Keratinocyte (primary cell): ENCODE measurements around the gene REEP2. TPM values are rescaled to one million over a fixed set of nuclear protein-coding genes. Genes with fewer than 3 reads are reported as not detected.

Experiments used
- DNase-seq: peaks from one replicate; pipeline ENCODE4 v3.0.0-alpha.2; 2011; ENCODE audit warnings: low read depth, missing footprints, low spot score
- FAIRE-seq: peaks from 2 replicates; lab custom pipeline; 2011; peaks lifted over from hg19 to GRCh38; lab: Jason Lieb, UNC
- H2AFZ ChIP-seq: 2 replicates; pipeline ENCODE4 v1.6.0; 2012; ENCODE audit warnings: low read length, control low read depth, inconsistent platforms; ENCODE audit not compliant: control insufficient read depth
- H3K27ac ChIP-seq: 2 replicates; pipeline ENCODE4 v1.5.1; 2011; ENCODE audit warnings: low read length; ENCODE audit not compliant: control insufficient read depth, insufficient read depth
- H3K27me3 ChIP-seq: 3 replicates; pipeline ENCODE4 v1.6.0; 2011; ENCODE audit warnings: low read length; ENCODE audit not compliant: control insufficient read depth, insufficient read depth; ENCODE audit errors: extremely low read depth
- H3K36me3 ChIP-seq, 2 experiments: 2 replicates in 1 of 2; 3 replicates in 1 of 2; pipeline ENCODE4 v1.5.1; 2011; ENCODE audit warnings: low read length in 2 of 2, mild to moderate bottlenecking in 1 of 2; ENCODE audit not compliant: control insufficient read depth in 2 of 2, insufficient read depth in 2 of 2; ENCODE audit errors: extremely low read depth in 1 of 2
- H3K4me1 ChIP-seq: 3 replicates; pipeline ENCODE4 v1.5.1; 2011; ENCODE audit warnings: low read length; ENCODE audit not compliant: control insufficient read depth, insufficient read depth; ENCODE audit errors: extremely low read depth
- H3K4me2 ChIP-seq: 3 replicates; pipeline ENCODE4 v1.6.0; 2011; ENCODE audit warnings: low read depth, low read length; ENCODE audit not compliant: control insufficient read depth, insufficient read depth; ENCODE audit errors: extremely low read depth
- H3K4me3 ChIP-seq, 3 experiments: fragments of 200-600 bp in 1 of 3; sonication (generic) in 1 of 3; 2 replicates in 2 of 3; 3 replicates in 1 of 3; pipeline ENCODE4 v1.5.1; 2011 to 2016; ENCODE audit warnings: low read length in 3 of 3, mild to moderate bottlenecking in 3 of 3, control low read depth in 2 of 3, inconsistent platforms in 1 of 3, low read depth in 1 of 3, mixed read lengths in 1 of 3, mixed run types in 1 of 3, moderate library complexity in 1 of 3; ENCODE audit not compliant: control insufficient read depth in 2 of 3, insufficient read depth in 2 of 3; ENCODE audit errors: extremely low read depth in 1 of 3
- H3K79me2 ChIP-seq: 2 replicates; pipeline ENCODE4 v1.6.0; 2012; ENCODE audit warnings: low read length; ENCODE audit not compliant: control insufficient read depth, insufficient read depth
- H3K9ac ChIP-seq: 3 replicates; pipeline ENCODE4 v1.6.0; 2011; ENCODE audit warnings: low read length; ENCODE audit not compliant: control insufficient read depth, insufficient read depth; ENCODE audit errors: extremely low read depth
- H3K9me1 ChIP-seq: 3 replicates; pipeline ENCODE4 v1.6.0; 2011; ENCODE audit warnings: low read length; ENCODE audit not compliant: control insufficient read depth, insufficient read depth; ENCODE audit errors: extremely low read depth
- H3K9me3 ChIP-seq: 2 replicates; pipeline ENCODE4 v1.5.1; 2012; ENCODE audit warnings: low read depth, low read length; ENCODE audit not compliant: control insufficient read depth
- H4K20me1 ChIP-seq: 3 replicates; pipeline ENCODE4 v1.6.0; 2011; ENCODE audit warnings: low read length; ENCODE audit not compliant: control insufficient read depth, insufficient read depth; ENCODE audit errors: extremely low read depth
- EZH2 ChIP-seq: IDR thresholded peaks from one replicate; pipeline ENCODE4 v1.6.1; 2012; ENCODE audit warnings: inconsistent platforms, mild to moderate bottlenecking, low read length, moderate library complexity
- dilution Hi-C: fragments of 300-500 bp; cut with MboI; formaldehyde crosslinking; loops from one replicate; pipeline ENCODE4 v1.7.0; 2020; ENCODE audit warnings: low sequenced_read_pairs; ENCODE audit not compliant: extremely low pct_ligation_motif_present
- polyA plus RNA-seq, 5 experiments: library from polyadenylated mRNA; depleted of rRNA in 3 of 5; stranded (reverse) in 3 of 5; stranded (forward) in 1 of 5; unstranded in 1 of 5; fragments of >200 nt; gene quantifications; 1 replicate in 1 of 5; 2 replicates in 3 of 5; 3 replicates in 1 of 5; pipeline versions ENCODE4 v1.2.1 to v1.2.3, GENCODE V29; 2011 to 2012; ENCODE audit warnings: missing spikeins in 2 of 5, low read depth in 1 of 5, low replicate concordance in 1 of 5
- TF ChIP-seq, protein P1 (sequence below), 3 experiments: IDR thresholded peaks in 1 of 3; conservative IDR thresholded peaks in 1 of 3; optimal IDR thresholded peaks in 1 of 3; 2 replicates in 2 of 3; 3 replicates in 1 of 3; pipeline versions ENCODE3 to v1.5.1; 2011; ENCODE audit warnings: low read length in 3 of 3, mild to moderate bottlenecking in 3 of 3, moderate library complexity in 2 of 3, control low read depth in 1 of 3, inconsistent platforms in 1 of 3; ENCODE audit not compliant: insufficient read depth in 2 of 3; ENCODE audit errors: extremely low read depth in 1 of 3

The REEP2 gene
- polyA plus RNA-seq, 1 donor (not counting 4 experiments of a cell fraction or from before 2014, with no cell fraction given): 0.35 TPM

DNA sequence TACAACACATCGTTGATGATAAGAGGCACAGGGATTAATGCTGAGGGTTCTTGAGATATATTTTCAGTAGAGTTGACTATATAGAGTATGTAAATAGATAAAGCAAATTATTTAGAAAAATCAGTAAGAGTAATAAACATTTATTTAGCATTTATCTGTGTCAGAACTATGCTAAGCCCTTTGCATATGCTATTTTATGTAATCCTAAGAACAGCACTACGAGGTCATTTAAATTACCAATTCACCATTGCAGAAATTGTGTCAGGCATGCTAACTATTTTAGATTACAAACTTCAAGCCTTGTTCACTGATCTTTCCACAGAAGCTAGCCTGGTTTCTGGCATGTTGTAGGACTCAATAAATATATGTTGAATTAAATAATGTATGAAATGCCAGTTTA lies 20.4 kb upstream of the REEP2 start:
- Histone ChIP-seq H3K4me2 (no peak overlapping the region), H3K79me2 (no peaks in the 10 kb centered on the region), H3K27ac (no peak overlapping the region), H3K9me3 (no peaks in the 10 kb centered on the region), H3K4me1 (no peaks in the 10 kb centered on the region), H3K36me3 (peaks cover 12 to 17% of the 10 kb centered on the region in 2 experiments), H4K20me1 (no peaks in the 10 kb centered on the region), H3K9ac (no peak overlapping the region), H2AFZ (no peak overlapping the region), H3K4me3 (no peak overlapping the region), H3K27me3 (no peaks in the 10 kb centered on the region), H3K9me1 (no peaks in the 10 kb centered on the region)
- TF ChIP-seq, protein P1, sequence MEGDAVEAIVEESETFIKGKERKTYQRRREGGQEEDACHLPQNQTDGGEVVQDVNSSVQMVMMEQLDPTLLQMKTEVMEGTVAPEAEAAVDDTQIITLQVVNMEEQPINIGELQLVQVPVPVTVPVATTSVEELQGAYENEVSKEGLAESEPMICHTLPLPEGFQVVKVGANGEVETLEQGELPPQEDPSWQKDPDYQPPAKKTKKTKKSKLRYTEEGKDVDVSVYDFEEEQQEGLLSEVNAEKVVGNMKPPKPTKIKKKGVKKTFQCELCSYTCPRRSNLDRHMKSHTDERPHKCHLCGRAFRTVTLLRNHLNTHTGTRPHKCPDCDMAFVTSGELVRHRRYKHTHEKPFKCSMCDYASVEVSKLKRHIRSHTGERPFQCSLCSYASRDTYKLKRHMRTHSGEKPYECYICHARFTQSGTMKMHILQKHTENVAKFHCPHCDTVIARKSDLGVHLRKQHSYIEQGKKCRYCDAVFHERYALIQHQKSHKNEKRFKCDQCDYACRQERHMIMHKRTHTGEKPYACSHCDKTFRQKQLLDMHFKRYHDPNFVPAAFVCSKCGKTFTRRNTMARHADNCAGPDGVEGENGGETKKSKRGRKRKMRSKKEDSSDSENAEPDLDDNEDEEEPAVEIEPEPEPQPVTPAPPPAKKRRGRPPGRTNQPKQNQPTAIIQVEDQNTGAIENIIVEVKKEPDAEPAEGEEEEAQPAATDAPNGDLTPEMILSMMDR (optimal IDR thresholded peaks at IDR 0.05 in 1 of 3, IDR thresholded peaks at IDR 0.05 in 1 of 3, conservative IDR thresholded peaks at IDR 0.05 in 1 of 3; ENCODE audit: extremely low read depth in 1 of 3, insufficient read depth in 2 of 3, low read length in 3 of 3): no peak
- no peak for TF ChIP-seq EZH2
- dilution Hi-C loops: no loop called here
- FAIRE-seq (no peak), DNase-seq (no peak)

DNA sequence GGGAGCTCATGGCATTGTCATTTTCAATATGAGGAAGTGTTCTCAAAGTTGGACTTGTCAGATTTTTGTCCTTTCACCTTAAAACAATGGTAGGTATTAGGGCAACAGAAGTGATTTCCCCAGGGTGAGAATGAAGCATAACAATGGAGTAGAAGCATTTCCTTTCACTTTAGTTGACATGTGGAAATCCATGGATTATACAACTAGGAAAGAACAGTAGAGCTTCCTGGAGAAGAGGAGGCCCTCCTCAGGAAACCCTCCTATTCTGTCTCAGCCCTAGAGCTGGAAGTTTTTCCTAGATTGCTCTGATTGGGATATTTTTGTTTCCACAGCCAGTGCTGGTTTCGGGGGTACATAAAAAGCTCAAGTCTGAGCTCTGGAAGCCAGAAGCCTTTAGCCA lies 13.8 kb upstream of the REEP2 start:
- no peaks in the 10 kb centered on the region for H4K20me1 ChIP-seq
- H3K9me3 ChIP-seq: no peaks in the 10 kb centered on the region
- FAIRE-seq (no peak), DNase-seq (no peak)
- H3K4me1 ChIP-seq: no peaks in the 10 kb centered on the region
- no peak overlapping the region for H3K4me3 ChIP-seq
- H3K9me1 ChIP-seq: no peaks in the 10 kb centered on the region
- no peaks in the 10 kb centered on the region for H3K27me3 ChIP-seq
- no peak overlapping the region for H3K9ac ChIP-seq
- H3K79me2 ChIP-seq: no peaks in the 10 kb centered on the region
- no peak overlapping the region for H3K4me2 ChIP-seq
- no peak overlapping the region for H3K27ac ChIP-seq
- dilution Hi-C loops: no loop called here
- no peak overlapping the region for H2AFZ ChIP-seq
- TF ChIP-seq, protein P1 (optimal IDR thresholded peaks at IDR 0.05 in 1 of 3, IDR thresholded peaks at IDR 0.05 in 1 of 3, conservative IDR thresholded peaks at IDR 0.05 in 1 of 3; ENCODE audit: extremely low read depth in 1 of 3, insufficient read depth in 2 of 3, low read length in 3 of 3): no peak
- no peak for TF ChIP-seq EZH2
- peaks cover 19 to 22% of the 10 kb centered on the region in 2 experiments for H3K36me3 ChIP-seq
